ENCODE results near the gene INAFM2.

The INAFM2 gene

DNA sequence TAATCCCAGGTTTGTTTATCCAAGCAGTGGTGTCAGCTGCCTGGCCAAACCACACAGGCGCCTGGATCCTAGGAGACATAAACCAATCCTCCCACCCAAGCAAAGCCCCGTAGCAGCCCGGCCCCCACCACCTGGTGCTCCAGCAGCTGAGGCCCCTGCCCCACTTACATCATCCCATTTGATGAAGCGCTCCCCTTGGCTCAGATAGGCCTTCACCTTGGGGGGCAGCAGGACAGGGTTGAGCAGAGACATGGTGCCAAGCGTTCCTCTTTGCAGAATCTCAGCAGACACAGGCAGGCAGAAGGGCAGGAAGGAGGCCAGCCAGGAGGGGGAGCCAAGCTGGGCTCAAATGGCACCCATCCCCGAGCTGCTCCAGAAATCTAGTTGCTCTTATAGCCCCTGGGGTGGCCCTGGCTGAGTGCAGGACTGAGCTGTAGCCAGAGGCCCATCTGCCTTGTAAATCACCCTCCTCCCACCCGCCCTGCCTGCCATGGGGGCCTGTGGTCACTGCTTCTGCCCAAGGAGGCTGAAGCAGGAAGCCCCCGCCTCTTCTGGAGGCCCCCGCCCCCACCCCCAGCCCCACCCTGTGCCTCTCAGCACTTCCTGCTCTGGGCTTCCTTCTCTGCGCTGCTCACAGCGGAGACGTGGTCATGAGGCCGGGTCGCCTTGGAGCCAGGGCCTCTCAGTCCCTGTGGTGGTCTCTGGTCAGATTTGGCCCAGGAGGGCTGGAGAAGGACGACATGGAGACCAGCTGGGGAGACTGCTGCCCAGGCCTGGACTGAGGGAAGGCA, 15.9 kb upstream of the INAFM2 start, which contains the start of gene PLCB2:
PLCB2 (minus strand) TSS at position 515 of the 791 bp plus-strand sequence; CDS start at position 252, 263 bp downstream.
- peak; percentile 73 for DNase-seq

DNA sequence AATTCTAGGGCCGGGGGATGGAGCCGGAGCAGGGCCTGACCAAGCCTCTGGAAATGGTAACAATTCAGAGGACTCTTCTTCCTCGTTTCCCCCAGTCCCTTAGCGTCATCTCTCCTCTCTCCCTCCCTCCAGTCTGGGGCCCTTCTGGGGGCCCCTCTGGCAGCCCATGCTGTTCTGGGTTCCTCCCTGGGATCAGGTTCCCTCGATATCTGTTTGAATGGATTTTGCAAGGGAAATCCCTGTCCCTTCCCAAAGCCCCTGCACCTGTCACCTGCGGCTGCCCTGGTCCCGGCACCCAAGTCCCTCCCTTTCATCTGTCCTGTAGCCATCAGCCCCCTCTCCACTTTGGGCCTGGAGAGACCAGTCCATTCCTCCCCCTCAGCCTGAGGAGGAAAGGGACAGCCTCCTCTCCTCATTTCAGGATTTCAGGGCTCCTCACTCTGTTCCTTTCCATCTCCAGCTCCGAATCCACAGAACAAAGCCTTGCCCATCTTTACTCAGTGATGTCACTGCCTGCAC, 14.1 kb upstream of the INAFM2 start:
- no peak for DNase-seq

GRCh38 chr15:40310001-40310959, 13.2 kb upstream of the INAFM2 start:
- DNase-seq: peak; percentile 71

DNA sequence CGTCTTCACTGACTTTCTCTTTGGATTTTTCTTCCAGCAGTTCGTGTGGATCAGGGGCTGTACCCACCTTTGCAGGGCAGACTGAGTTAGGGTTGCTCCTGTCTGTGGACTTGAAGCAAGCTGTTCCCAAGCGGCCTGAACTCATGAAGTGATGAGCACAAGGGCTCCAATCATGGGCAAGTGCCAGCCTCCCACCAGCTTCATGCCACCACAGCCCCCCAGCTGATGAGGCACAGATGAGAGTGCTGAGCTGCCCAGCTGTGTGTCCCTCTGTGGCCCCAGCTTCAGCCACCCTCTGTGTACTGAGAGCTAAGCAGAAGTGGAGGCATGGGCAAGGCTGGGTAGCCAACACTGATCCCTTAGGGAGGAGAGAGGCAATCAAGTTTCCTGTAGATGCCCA, 12.5 kb upstream of the INAFM2 start:
- DNase-seq: no peak

DNA sequence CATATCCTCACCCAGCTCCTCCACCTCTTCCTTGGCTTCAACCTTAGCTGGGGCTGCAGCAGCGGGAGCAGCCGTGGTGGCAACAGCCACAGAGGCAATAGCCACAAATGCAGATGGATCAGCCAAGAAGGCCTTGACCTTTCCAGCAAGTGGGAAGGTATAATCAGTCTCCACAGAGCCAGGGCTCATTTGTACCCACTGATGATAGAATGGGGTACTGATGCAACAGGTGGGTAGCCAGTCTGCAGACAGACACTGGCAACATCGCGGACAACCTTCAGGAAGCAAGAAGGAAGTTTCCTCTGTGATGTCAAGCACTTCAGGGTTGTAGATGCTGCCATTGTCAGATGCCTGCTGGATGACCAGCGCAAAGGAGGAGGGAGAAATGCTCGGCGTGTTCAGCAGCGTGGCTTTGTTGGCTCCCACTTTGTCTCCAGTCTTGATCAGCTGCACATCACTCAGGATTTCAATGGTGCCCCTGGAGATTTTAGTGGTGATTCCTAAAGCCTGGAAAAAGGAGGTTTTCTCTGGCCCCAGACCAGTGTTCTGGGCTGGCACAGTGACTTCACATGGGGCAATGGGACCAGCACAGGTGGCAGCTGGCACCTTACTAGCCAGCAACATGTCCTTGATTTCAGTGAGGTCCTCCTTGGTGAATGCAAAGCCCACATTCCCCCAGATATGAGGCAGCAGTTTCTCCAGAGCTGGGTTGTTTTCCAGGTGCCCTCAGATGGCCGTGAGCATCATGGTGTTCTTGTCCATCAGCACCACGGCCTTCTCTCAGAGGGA, 10.9 kb upstream of the INAFM2 start:
- DNase-seq: no peak

- DNase-seq: peak; percentile 66
Observed at GRCh38 chr15:40313531-40314398, 9.7 kb upstream of the INAFM2 start.

GRCh38 chr15:40314723-40315276, 8.7 kb upstream of the INAFM2 start:
- no peak for DNase-seq

DNA sequence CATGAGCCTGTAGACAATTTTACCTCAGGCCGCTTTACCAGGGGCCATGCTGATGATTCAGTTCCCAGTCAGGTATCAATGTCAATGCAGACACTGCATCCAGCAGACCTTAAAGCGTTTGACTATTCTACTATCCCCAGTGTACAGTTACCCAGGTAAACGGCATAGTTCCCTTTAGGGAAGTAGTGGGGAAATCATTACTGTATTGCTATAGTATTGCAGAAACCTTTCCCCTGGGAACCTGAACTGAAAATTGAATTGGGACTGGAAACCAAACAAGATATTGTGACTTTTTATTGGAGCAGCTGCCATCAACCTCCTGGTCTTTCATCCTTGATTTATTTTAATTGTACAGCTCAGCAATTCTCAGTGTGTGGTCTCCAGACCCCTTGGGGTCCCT, 6.6 kb upstream of the INAFM2 start:
- DNase-seq: no peak

GRCh38 chr15:40317580-40317979, 5.9 kb upstream of the INAFM2 start:
- no peak for DNase-seq

- no peak for DNase-seq
Observed at GRCh38 chr15:40320409-40320808, 3.1 kb upstream of the INAFM2 start.

DNA sequence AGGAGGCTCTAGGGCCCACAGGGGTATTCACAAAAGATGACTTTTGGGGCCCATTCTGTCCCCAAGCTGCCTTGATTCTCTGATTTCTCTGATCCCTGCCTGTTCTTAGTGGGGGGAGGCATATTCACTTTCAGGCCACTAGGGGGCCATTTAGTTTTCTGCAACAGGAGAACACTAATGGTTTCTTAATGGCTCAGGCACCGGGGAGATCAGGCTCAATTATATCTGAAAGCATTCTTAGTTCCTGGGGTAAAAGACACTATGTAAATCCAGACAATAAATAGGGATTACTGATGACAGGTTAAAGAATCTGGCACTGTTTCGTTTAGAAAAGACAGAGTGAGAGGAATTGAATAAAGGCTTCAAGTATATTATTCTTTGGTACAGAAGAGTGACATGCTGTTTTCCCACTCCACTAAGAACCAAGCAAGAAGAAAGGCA, 2.5 kb upstream of the INAFM2 start:
- DNase-seq: peak; percentile 79

- no peak for DNase-seq
Observed at GRCh38 chr15:40322531-40323238, 807 bp upstream of the INAFM2 start.

GRCh38 chr15:40323953-40324937, 753 bp downstream of the INAFM2 start:
- peak; percentile 23 for DNase-seq

- DNase-seq: no peak
Observed at GRCh38 chr15:40325188-40325587, 1.7 kb downstream of the INAFM2 start.

DNA sequence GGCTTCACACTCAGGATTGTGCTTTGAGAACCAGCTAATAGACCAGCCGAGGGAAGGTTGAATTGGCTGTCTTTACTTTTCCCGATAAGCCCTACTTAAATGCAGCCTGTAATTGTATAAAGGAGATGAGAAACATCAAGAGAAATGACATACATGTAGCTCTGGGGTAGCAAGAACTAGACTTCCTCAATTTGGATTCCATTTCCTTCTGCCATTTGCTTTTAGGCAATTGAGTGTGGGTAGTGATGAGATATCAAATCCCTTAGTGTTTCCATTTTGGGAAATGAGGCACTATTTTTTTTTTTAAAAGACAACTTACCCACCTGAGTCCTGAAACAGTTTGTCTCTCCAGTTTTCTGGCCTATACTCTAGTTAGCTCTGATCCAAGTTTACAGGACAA, 2.2 kb downstream of the INAFM2 start:
- no peak for DNase-seq

DNA sequence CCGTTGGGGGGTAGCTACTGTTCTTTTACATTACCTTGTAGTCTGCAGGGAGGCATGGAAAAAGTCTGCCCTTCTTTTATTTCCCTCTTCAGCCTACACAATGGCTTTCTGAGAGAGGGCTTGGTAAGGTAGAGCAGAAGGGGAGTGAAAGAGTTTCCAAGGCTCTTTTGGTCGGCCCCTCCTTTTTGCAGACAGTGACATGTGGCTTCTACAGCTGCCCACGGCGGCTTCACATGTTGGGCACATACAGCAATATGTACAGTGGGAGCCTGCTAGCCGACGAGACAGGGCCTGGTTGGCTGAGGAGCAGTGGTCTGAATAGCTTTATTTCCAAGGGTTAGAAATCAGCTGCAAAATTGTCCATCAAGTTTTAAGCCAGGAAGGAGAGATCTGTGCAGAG, 4.0 kb downstream of the INAFM2 start:
- DNase-seq: no peak

GRCh38 chr15:40328176-40328575, 4.7 kb downstream of the INAFM2 start:
- DNase-seq: no peak

GRCh38 chr15:40328751-40329150, 5.3 kb downstream of the INAFM2 start:
- no peak for DNase-seq

GRCh38 chr15:40329804-40330203, 6.3 kb downstream of the INAFM2 start:
- no peak for DNase-seq

Measured in CD4-positive, alpha-beta T cell treated with Interleukin-12 subunit alpha and Interleukin-12 subunit beta, for 1 hour (primary cell).